HG02840 (cell line): Measurements from ENCODE around the gene ZNF606.

ENCODE experiments used
- ATAC-seq: cut with Tn5 transposase; IDR thresholded peaks from one replicate; pipeline ENCODE4 v1.9.1; 2021; ENCODE audit warnings: mild to moderate bottlenecking, moderate library complexity, moderate number of reproducible peaks; ENCODE audit not compliant: unreplicated experiment, low FRiP score

The ZNF606 gene

DNA sequence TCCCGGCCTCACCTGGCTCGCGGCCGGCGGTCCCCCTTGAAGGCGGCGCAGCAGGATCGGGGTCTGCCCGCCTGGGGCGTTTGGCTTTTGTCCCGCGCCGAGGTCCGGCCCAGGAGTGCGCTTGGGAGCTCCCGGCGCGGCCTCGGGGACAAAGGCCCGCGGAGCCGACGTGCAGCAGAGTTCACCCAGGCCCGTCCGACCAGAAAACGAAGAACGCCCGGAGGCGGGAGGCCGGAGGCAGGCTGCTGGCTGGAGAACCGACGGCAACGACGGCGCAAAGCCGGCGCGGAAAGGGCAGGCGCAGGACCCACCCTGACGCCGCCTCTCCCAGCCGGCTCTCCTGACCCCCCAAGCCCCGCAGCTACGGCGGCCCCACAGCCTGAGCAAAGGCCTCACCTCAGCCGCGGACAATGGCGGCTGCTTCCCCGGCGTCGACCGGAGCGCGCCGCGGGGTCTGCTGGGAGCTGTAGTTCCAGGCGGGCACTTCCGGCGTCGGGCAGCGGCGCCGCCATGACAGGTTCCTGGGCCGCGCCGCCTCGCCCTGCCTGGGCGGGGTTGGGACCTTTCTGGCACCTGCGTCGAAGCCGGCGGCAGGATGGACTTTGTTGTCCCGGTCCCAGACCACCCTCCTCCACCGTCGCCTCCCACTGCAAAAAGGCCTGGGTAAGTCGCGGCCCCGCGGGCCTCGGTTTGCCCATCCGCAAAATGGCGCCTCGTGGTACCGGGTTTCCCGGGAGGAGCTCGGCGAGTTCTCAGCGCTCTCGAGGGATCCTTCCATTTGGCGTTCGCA, at the start of gene ZNF606:
TSS of gene ZNF606 (minus strand) at position 437 of the 790 bp plus-strand sequence. CDS start 1,501 bp downstream, outside the sequence.
- ATAC-seq, result peak; percentile 88

DNA sequence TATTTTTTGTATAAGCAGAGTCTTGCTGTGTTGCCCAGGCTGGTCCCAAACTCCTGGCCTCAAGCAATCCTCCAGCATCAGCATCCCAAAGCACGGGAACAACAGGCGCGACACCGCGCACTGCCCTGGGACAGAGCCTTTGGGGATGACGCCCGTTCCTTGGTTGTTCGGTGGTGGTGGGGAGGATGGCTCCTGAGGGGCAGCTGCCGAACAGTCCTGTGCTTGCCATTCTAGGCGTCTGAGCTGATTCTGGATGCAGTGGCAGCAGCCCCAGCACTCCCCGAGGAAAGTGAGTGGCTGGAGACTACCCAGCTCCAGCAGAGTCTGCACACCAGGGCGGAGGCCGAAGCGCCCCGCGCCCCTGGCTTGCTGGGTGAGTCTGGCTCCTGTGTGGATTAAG, 49.6 kb upstream of the ZNF606 start:
- ATAC-seq, result no peak

- no peak for ATAC-seq
Measured at GRCh38 chr19:58047672-58048071, 45.1 kb upstream of the ZNF606 start.

DNA sequence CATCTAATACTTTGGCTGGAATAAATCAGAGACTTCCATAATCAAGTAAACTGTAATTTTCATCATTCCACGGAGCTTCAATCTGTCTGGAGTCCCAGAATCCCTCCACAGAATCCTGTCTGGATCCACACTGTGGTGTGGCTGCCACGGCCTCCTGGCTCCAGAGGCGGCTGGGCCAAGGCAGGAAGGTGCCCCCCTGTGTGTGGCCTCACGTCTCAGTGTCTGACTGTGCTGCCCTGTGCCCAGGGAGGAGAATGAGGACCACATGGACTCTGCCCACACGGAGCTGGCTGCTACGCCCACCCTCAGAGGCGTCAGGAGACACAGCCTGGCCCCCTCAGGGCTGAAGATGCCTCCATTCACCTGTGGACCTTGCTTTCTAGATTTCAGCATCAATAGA, 44.2 kb upstream of the ZNF606 start:
- no peak for ATAC-seq

- no peak for ATAC-seq
Measured at GRCh38 chr19:58045411-58046050, 42.9 kb upstream of the ZNF606 start.

DNA sequence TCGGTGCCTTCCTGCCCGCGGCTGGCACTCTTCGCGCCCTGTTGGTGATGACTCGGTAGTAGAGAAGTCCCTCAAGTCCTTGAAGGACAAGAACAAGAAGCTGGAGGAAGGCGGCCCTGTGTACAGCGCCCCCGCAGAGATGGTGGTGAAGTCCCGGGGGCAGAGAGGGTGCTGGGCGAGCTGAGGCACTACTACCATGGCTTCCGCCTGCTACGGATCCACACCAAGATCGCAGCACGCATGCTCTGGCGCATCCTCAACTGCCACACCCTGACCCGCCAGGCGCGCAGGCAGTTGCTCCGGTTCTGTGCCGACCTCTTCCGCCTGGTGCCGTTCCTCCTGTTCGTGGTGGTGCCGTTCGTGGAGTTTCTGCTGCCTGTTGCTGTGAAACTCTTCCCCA, 42.3 kb upstream of the ZNF606 start:
- ATAC-seq, result no peak

DNA sequence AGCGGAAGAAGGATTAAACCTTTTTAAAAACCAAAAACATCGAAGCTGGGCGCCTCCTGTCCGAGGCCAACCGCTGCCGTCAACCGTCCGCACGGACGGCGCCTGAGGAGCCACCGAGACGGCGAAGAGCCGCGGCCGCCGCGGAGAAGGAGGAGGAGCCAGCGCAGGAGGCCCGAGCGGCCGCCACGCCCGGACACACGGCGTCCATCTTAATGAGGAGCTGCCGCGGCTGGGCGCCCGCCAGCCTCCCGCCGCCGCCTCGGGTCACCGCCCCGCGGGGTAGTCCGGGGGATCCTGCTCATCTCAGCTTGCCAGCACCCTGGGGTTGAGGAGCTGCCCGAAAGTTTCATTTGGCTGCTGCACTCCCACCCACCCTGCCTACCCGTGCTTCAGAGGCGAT, 41.8 kb upstream of the ZNF606 start:
- ATAC-seq, result no peak

GRCh38 chr19:58042495-58043340, 40.1 kb upstream of the ZNF606 start:
- ATAC-seq, result no peak

GRCh38 chr19:58040751-58041525, 38.3 kb upstream of the ZNF606 start:
- no peak for ATAC-seq

GRCh38 chr19:58038688-58039204, 36.1 kb upstream of the ZNF606 start:
- ATAC-seq, result no peak

DNA sequence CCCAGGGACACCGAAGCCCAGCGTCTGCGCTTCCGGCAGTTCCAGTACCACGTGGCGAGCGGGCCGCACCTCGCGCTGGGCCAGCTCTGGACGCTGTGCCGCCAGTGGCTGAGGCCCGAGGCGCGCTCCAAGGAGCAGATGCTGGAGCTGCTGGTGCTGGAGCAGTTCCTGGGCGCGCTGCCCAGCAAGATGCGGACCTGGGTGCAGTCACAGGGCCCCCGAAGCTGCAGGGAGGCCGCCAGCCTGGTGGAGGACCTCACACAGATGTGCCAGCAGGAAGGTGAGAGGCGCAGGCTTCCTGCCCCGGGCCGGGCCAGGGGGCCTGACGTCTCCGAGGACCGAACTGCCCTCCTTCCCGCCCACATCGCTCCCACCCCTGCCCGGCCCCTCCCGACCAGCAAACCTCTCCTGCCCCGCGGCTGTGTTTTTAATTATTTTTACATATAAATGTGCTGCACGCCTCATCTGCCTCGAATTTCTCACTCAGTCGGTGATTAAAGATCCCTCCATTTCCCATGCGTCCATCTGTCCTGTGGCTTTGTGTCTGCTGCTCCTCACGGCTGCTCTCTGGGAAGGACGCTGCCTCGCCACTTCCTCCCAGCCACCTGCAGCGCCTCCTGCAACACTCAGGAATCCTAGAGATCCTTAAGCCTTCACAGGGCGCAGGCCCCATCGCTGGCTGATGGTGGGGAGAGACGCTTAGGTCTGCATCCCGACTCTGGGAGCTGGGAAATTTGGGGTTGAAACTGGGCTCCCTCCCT, 35.5 kb upstream of the ZNF606 start:
- ATAC-seq, result no peak

- no peak for ATAC-seq
Measured at GRCh38 chr19:58035863-58036262, 33.2 kb upstream of the ZNF606 start.

- no peak for ATAC-seq
Measured at GRCh38 chr19:58034477-58034793, 31.8 kb upstream of the ZNF606 start.

DNA sequence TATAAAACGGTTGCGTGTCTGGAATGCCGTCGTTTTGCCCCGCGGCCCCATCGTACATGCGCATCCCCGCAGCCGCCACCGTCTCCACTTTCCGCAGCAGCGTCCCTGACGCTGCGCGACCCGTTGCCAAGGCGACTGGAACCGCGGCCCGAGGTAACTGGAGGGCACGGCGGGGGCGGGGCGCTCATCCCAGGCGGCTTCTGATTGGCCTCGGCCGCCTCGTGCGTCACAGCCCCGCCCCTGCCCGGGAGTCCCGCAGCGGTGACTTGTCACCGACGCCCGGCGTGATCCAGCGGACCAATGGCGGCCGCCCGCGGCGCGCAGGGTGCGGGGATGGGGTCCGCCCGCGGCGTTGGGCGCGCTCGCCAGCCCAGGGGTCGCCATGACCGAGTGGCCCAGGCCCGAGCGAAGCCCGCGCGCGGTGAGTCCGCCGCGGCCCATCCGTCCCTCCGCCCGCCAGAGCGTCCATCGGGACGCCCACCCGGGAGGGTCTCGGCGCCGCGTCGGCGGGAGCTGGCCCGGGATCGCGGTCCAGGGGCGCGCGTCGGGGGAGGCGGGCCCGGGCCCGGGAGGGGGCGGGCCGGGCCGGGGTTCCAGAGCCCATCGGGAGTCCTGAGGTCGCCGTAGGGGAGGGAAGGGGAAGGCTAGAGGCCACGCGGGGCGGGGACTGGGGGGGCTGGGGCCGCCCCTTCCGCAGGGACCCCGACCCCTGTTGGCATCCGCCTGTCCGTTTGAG, 31.3 kb upstream of the ZNF606 start, which contains the start of gene ZSCAN1:
TSS of gene ZSCAN1 (plus strand) at position 285 of the 736 bp plus-strand sequence. CDS start 3,812 bp downstream, outside the sequence.
- ATAC-seq, result no peak

DNA sequence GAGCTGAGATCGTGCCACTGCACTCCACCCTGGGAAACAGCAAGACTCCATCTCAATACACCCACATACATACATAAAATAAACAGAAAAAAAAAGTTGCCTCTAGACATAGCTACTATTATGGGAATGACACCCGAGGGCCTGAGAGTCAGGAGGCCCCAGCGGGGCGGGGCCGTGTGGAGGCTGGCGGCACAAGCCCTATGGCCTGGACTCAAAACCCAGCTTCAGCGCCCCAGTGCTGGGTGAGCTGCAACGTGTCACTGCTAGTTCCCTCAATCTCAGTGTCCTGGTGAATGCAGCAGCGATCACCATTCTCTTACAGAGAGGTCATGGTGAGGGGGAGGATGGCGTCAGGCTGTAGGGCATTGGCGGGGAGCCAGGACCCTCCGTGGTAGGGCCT, 22.0 kb upstream of the ZNF606 start:
- ATAC-seq, result no peak

- no peak for ATAC-seq
Measured at GRCh38 chr19:58022283-58022660, 19.7 kb upstream of the ZNF606 start.

- no peak for ATAC-seq
Measured at GRCh38 chr19:58021541-58022282, 19.1 kb upstream of the ZNF606 start.

GRCh38 chr19:58020129-58020528, 17.5 kb upstream of the ZNF606 start:
- no peak for ATAC-seq
